Astrocyte (in vitro differentiated cells and primary cell): ENCODE results near the gene CBARP. TPM values are rescaled to one million over a fixed set of nuclear protein-coding genes. Genes with fewer than 3 reads are reported as not detected.

Source experiments
- DNase-seq: peaks from one replicate; pipeline ENCODE4 v3.0.0-alpha.2; 2010; ENCODE audit warnings: low read depth
- FAIRE-seq: peaks from 2 replicates; lab custom pipeline; 2011; peaks lifted over from hg19 to GRCh38; lab: Jason Lieb, UNC
- H2AFZ ChIP-seq: 2 replicates; pipeline ENCODE4 v1.6.0; 2012; ENCODE audit warnings: low read depth, low read length, inconsistent platforms
- H3K27ac ChIP-seq: 2 replicates; pipeline ENCODE4 v1.5.1; 2011; ENCODE audit warnings: low read depth, low read length, inconsistent platforms
- H3K27me3 ChIP-seq: 2 replicates; pipeline ENCODE4 v1.6.0; 2011; ENCODE audit warnings: low read length, inconsistent platforms; ENCODE audit not compliant: insufficient read depth
- H3K36me3 ChIP-seq: 2 replicates; pipeline ENCODE4 v1.5.1; 2011; ENCODE audit warnings: low read length, inconsistent platforms; ENCODE audit not compliant: insufficient read depth
- H3K4me1 ChIP-seq: 2 replicates; pipeline ENCODE4 v1.5.1; 2011; ENCODE audit warnings: low read length, inconsistent platforms; ENCODE audit not compliant: insufficient read depth
- H3K4me2 ChIP-seq: 2 replicates; pipeline ENCODE4 v1.6.0; 2012; ENCODE audit warnings: low read length, inconsistent platforms
- H3K4me3 ChIP-seq: 2 replicates; pipeline ENCODE4 v1.5.1; 2011; ENCODE audit warnings: low read depth, mild to moderate bottlenecking, low read length, inconsistent platforms; ENCODE audit not compliant: insufficient read depth
- H3K79me2 ChIP-seq: 2 replicates; pipeline ENCODE4 v1.6.0; 2012; ENCODE audit warnings: mild to moderate bottlenecking, low read length, inconsistent platforms; ENCODE audit not compliant: insufficient read depth
- H3K9ac ChIP-seq: 2 replicates; pipeline ENCODE4 v1.6.0; 2012; ENCODE audit warnings: mild to moderate bottlenecking, low read length, inconsistent platforms
- H3K9me3 ChIP-seq: 2 replicates; pipeline ENCODE4 v1.5.1; 2012; ENCODE audit warnings: low read depth, mild to moderate bottlenecking, low read length, inconsistent platforms; ENCODE audit not compliant: insufficient read depth
- H4K20me1 ChIP-seq: 2 replicates; pipeline ENCODE4 v1.6.0; 2012; ENCODE audit warnings: low read length, inconsistent platforms; ENCODE audit not compliant: insufficient read depth
- H3K27ac Mint-ChIP-seq: one replicate; pipeline ENCODE4 v1.8.0; 2021; ENCODE audit warnings: mild to moderate bottlenecking, mixed read lengths; ENCODE audit not compliant: unreplicated experiment
- H3K27me3 Mint-ChIP-seq: one replicate; pipeline ENCODE4 v1.8.0; 2021; ENCODE audit warnings: low read depth, mixed read lengths; ENCODE audit not compliant: unreplicated experiment
- H3K36me3 Mint-ChIP-seq: one replicate; pipeline ENCODE4 v1.8.0; 2021; ENCODE audit warnings: low read depth, mixed read lengths; ENCODE audit not compliant: unreplicated experiment
- H3K4me1 Mint-ChIP-seq: one replicate; pipeline ENCODE4 v1.8.0; 2021; ENCODE audit warnings: low read depth, mixed read lengths; ENCODE audit not compliant: unreplicated experiment
- H3K4me3 Mint-ChIP-seq: one replicate; pipeline ENCODE4 v1.8.0; 2021; ENCODE audit warnings: mild to moderate bottlenecking, moderate library complexity, mixed read lengths; ENCODE audit not compliant: unreplicated experiment
- H3K9me3 Mint-ChIP-seq: one replicate; pipeline ENCODE4 v1.8.0; 2021; ENCODE audit warnings: mild to moderate bottlenecking, mixed read lengths; ENCODE audit not compliant: unreplicated experiment
- CTCF ChIP-seq: IDR thresholded peaks from 2 replicates; pipeline ENCODE4 v1.5.1; 2011; ENCODE audit warnings: low read depth, mild to moderate bottlenecking, inconsistent platforms, low read length, moderate library complexity; ENCODE audit not compliant: insufficient read depth
- EZH2 ChIP-seq: IDR thresholded peaks from 2 replicates; pipeline ENCODE4 v1.6.1; 2012; ENCODE audit warnings: mild to moderate bottlenecking, low read length, inconsistent platforms; ENCODE audit not compliant: insufficient read depth
- total RNA-seq: library from RNA; stranded (reverse); gene quantifications from 2 replicates; pipeline ENCODE4 v1.2.1, GENCODE V29; 2021

CBARP gene
- total RNA-seq, 1 donor from 2014 or later = 19.8 TPM

DNA sequence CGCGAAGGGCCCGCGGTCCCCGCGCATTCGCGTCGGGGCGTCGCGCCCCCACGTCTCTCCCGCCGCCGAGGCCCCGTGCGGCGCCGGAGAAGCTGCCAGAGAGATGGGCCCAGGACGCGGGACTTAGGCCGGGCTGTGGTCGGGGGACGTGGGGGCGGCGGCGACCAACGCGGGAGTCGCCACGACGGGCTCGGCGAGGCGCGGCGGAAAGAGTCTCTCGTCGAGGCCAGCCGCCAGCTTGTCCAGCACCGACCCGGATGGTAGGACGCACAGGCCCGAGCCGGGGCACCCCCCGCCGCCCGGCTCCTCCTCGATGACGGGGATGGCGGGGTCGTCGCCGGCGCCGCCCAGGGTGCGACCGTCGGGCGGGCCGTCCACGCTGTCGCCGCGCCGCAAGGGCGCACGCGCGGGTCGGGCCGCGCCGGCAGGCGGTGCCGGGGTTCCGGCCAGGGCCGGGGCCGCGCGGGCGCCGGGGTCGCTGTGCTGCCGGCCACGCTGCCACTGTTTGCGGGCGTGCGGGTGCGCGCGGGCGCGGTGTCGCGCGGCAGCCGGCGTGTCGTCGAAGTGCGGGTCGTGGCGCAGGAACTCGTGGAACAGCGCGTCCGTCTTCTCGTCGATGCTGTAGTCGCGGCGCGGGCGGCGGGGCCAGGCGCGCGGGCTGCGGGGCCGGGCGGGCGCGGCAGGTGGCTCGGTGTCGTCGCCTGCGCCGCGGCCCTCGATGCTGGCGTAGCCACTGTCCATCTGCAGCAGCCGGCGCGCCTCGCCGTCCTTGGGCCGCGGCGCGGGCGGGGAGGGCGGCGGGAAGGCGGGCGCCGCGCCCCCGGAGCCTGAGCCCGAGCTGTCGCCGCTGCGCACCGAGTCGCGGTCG, 8.5 kb downstream of the CBARP start:
- Histone ChIP-seq H3K9ac (no peak overlapping the region), H3K4me2 (no peak overlapping the region), H3K36me3 (peaks cover 3% of the 10 kb centered on the region), H3K27me3 (no peaks in the 10 kb centered on the region), H3K4me3 (no peak overlapping the region), H4K20me1 (peaks cover 45% of the 10 kb centered on the region), H3K79me2 (peaks cover under 1% of the 10 kb centered on the region), H3K9me3 (no peaks in the 10 kb centered on the region), H2AFZ (no peak overlapping the region), H3K27ac (no peak overlapping the region), H3K4me1 (peaks cover 12% of the 10 kb centered on the region)
- FAIRE-seq (no peak), DNase-seq (no peak)
- peaks cover 7% of the 10 kb centered on the region for H3K36me3 Mint-ChIP-seq
- no peak overlapping the region for H3K27ac Mint-ChIP-seq
- no peaks in the 10 kb centered on the region for H3K9me3 Mint-ChIP-seq
- peaks cover 11% of the 10 kb centered on the region for H3K4me1 Mint-ChIP-seq
- TF ChIP-seq EZH2 (no peak), CTCF (no peak)
- H3K4me3 Mint-ChIP-seq = no peak overlapping the region
- no peaks in the 10 kb centered on the region for H3K27me3 Mint-ChIP-seq

DNA sequence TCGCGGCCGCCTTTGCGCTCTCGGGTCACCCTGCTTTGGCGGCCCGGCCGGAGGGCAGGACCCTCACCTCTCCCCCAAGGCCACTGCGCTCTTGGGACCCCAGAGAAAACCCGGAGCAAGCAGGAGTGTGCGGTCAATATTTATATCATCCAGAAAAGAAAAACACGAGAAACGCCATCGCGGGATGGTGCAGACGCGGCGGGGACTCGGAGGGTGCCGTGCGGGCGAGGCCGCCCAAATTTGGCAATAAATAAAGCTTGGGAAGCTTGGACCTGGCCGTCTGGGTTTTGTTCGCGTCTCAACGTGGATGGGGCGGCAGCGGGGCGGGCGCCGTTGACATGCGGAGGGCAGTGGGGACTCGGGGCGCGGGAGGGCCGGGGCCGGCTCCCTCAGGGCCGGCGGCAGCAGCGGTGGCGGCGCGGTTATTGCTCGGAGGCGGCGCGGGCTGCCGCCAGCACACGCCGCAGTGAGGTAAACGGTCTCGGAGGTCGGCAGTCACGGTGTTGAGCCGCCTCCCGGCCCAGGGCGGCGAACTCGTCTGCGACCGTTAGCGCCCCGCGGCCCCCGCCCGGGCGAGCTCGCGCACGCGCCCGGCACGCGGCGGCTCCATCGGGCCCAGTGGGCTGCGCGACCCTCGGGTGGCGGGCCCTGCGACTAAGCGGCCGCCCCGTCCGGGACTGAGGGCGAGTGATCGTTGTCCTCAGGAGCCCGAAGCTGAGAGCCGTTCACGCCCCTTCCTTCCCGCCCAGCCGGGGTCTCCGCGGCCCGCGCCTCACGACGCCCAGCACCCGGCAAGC, 9.4 kb downstream of the CBARP start:
- Histone ChIP-seq H4K20me1 (peaks cover 46% of the 10 kb centered on the region), H3K9me3 (no peaks in the 10 kb centered on the region), H3K27me3 (no peaks in the 10 kb centered on the region), H3K4me3 (no peak overlapping the region), H3K9ac (no peak overlapping the region), H2AFZ (no peak overlapping the region), H3K4me1 (peaks cover 12% of the 10 kb centered on the region), H3K79me2 (no peaks in the 10 kb centered on the region), H3K27ac (no peak overlapping the region), H3K4me2 (no peak overlapping the region), H3K36me3 (no peaks in the 10 kb centered on the region)
- H3K27ac Mint-ChIP-seq = no peak overlapping the region
- peaks cover 11% of the 10 kb centered on the region for H3K4me1 Mint-ChIP-seq
- FAIRE-seq = no peak
- no peaks in the 10 kb centered on the region for H3K9me3 Mint-ChIP-seq
- peaks cover 7% of the 10 kb centered on the region for H3K36me3 Mint-ChIP-seq
- no peaks in the 10 kb centered on the region for H3K27me3 Mint-ChIP-seq
- TF ChIP-seq CTCF (no peak), EZH2 (no peak)
- DNase-seq = no peak
- no peak overlapping the region for H3K4me3 Mint-ChIP-seq
